K562 (cell line): Measurements from ENCODE around the gene ISOC1.
A peak's percentile ranks its signal among the peaks of the same experiment; 100 is the strongest.

Source experiments
- CHD1 ChIP-seq: fragments of 200-600 bp; sonication (generic); IDR thresholded peaks from one replicate; pipeline ENCODE4 v1.6.1; 2012; ENCODE audit warnings: mild to moderate bottlenecking, moderate library complexity, low read length, inconsistent platforms
- HCFC1 ChIP-seq: IDR thresholded peaks from 2 replicates; pipeline ENCODE4 v1.6.1; 2012; ENCODE audit warnings: low read depth, low read length, improper control_type of control experiment
- NFIC ChIP-seq: fragments of 450-650 bp; IDR thresholded peaks from 2 replicates; pipeline ENCODE4 v1.6.1; 2017; ENCODE audit warnings: mild to moderate bottlenecking, inconsistent platforms
- PML ChIP-seq: IDR thresholded peaks from 2 replicates; pipeline ENCODE4 v1.6.1; 2012; ENCODE audit warnings: low read length, inconsistent platforms
- POLR2A ChIP-seq: fragments of 450-650 bp; conservative IDR thresholded peaks from 2 replicates; pipeline ENCODE4 v1.6.1; 2016
- RAD21 ChIP-seq, 2 experiments: fragments of 250-450 bp in 1 of 2; fragments of 450-650 bp in 1 of 2; sonication (Bioruptor Pico) in 1 of 2; formaldehyde crosslinking in 1 of 2; IDR thresholded peaks in 1 of 2; conservative IDR thresholded peaks in 1 of 2; 2 replicates each; pipeline versions ENCODE4 v1.4.0 to v1.8.0; 2020 to 2022; ENCODE audit warnings: mild to moderate bottlenecking in 2 of 2, moderate library complexity in 1 of 2
- RCOR1 ChIP-seq, 2 experiments: IDR thresholded peaks; 2 replicates each; pipeline ENCODE4 v1.6.1; 2012; ENCODE audit warnings: low read depth in 2 of 2, low read length in 2 of 2, borderline replicate concordance in 1 of 2, improper control_type of control experiment in 1 of 2
- ZC3H4 ChIP-seq: sonication (generic); formaldehyde crosslinking; IDR thresholded peaks from 2 replicates; pipeline ENCODE4 v1.9.0; 2021; ENCODE audit warnings: missing genetic modification reagents, borderline replicate concordance
- TF ChIP-seq, protein P1 (sequence below), 3 experiments: IDR thresholded peaks in 2 of 3; conservative IDR thresholded peaks in 1 of 3; 2 replicates each; pipeline ENCODE4 v1.5.1; 2011 to 2012; ENCODE audit warnings: low read length in 3 of 3, mild to moderate bottlenecking in 3 of 3, control low read depth in 2 of 3, improper control_type of control experiment in 1 of 3, inconsistent platforms in 1 of 3, low read depth in 1 of 3, mixed read lengths in 1 of 3, moderate library complexity in 1 of 3; ENCODE audit not compliant: insufficient read depth in 2 of 3
- TF ChIP-seq, protein P2 (sequence below), 2 experiments: fragments of 450-650 bp in 1 of 2; sonication (generic) in 1 of 2; formaldehyde crosslinking in 1 of 2; IDR thresholded peaks; 2 replicates each; pipeline versions ENCODE4 v1.7.1 to v1.9.0; 2016 to 2022; ENCODE audit warnings: inconsistent platforms in 1 of 2, mild to moderate bottlenecking in 1 of 2, missing genetic modification reagents in 1 of 2
- TF ChIP-seq, protein P3 (sequence below): sonication (generic); formaldehyde crosslinking; IDR thresholded peaks from 2 replicates; pipeline ENCODE4 v1.9.0; 2022; ENCODE audit warnings: mild to moderate bottlenecking, missing genetic modification reagents
- TF ChIP-seq, protein P4 (sequence below): IDR thresholded peaks from 2 replicates; pipeline ENCODE4 v1.6.1; 2011; ENCODE audit warnings: borderline replicate concordance, low read depth, mild to moderate bottlenecking, moderate library complexity, low read length; ENCODE audit not compliant: insufficient read depth, poor library complexity, severe bottlenecking

DNA sequence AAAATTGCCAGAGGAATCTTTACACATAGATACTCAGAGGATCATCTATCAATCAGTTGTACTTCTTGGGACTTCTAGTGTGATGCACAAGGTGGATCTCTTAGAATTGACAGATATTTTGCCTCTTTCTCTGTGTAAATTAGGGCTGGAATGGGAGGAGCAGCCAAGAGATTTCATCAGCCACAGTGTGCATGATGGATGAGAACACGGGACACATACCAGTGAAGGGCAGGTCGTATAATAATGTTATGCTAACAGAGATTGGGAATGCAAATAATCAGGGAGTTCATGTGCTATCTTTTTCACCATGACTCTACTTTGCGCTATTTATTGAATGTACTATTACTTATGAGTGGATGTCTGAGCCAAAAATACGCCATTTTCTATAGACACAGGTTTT is 43.3 kb upstream of the ISOC1 start:
- TF ChIP-seq, protein P1, sequence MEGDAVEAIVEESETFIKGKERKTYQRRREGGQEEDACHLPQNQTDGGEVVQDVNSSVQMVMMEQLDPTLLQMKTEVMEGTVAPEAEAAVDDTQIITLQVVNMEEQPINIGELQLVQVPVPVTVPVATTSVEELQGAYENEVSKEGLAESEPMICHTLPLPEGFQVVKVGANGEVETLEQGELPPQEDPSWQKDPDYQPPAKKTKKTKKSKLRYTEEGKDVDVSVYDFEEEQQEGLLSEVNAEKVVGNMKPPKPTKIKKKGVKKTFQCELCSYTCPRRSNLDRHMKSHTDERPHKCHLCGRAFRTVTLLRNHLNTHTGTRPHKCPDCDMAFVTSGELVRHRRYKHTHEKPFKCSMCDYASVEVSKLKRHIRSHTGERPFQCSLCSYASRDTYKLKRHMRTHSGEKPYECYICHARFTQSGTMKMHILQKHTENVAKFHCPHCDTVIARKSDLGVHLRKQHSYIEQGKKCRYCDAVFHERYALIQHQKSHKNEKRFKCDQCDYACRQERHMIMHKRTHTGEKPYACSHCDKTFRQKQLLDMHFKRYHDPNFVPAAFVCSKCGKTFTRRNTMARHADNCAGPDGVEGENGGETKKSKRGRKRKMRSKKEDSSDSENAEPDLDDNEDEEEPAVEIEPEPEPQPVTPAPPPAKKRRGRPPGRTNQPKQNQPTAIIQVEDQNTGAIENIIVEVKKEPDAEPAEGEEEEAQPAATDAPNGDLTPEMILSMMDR (IDR thresholded peaks at IDR 0.05 in 2 of 3, conservative IDR thresholded peaks at IDR 0.05 in 1 of 3; ENCODE audit: insufficient read depth in 2 of 3, low read depth in 1 of 3, low read length in 3 of 3): no peak
- TF ChIP-seq, protein P2, sequence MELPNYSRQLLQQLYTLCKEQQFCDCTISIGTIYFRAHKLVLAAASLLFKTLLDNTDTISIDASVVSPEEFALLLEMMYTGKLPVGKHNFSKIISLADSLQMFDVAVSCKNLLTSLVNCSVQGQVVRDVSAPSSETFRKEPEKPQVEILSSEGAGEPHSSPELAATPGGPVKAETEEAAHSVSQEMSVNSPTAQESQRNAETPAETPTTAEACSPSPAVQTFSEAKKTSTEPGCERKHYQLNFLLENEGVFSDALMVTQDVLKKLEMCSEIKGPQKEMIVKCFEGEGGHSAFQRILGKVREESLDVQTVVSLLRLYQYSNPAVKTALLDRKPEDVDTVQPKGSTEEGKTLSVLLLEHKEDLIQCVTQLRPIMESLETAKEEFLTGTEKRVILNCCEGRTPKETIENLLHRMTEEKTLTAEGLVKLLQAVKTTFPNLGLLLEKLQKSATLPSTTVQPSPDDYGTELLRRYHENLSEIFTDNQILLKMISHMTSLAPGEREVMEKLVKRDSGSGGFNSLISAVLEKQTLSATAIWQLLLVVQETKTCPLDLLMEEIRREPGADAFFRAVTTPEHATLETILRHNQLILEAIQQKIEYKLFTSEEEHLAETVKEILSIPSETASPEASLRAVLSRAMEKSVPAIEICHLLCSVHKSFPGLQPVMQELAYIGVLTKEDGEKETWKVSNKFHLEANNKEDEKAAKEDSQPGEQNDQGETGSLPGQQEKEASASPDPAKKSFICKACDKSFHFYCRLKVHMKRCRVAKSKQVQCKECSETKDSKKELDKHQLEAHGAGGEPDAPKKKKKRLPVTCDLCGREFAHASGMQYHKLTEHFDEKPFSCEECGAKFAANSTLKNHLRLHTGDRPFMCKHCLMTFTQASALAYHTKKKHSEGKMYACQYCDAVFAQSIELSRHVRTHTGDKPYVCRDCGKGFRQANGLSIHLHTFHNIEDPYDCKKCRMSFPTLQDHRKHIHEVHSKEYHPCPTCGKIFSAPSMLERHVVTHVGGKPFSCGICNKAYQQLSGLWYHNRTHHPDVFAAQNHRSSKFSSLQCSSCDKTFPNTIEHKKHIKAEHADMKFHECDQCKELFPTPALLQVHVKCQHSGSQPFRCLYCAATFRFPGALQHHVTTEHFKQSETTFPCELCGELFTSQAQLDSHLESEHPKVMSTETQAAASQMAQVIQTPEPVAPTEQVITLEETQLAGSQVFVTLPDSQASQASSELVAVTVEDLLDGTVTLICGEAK (IDR thresholded peaks at IDR 0.05): no peak
- TF ChIP-seq, protein P2 (CRISPR knock-in tag; IDR thresholded peaks at IDR 0.05): no peak
- no peak for TF ChIP-seq HCFC1
- peak in 1 of 2 experiments; percentile 62; a peak in 1 of 4 replicates for TF ChIP-seq RCOR1 (IDR thresholded peaks at IDR 0.05; ENCODE audit: borderline replicate concordance in 1 of 2, low read depth in 2 of 2, low read length in 2 of 2)
- TF ChIP-seq PML: no peak
- TF ChIP-seq NFIC: no peak
- TF ChIP-seq, protein P3, sequence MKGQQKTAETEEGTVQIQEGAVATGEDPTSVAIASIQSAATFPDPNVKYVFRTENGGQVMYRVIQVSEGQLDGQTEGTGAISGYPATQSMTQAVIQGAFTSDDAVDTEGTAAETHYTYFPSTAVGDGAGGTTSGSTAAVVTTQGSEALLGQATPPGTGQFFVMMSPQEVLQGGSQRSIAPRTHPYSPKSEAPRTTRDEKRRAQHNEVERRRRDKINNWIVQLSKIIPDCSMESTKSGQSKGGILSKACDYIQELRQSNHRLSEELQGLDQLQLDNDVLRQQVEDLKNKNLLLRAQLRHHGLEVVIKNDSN (CRISPR knock-in tag): no peak
- TF ChIP-seq ZC3H4 (CRISPR knock-in tag): no peak
- TF ChIP-seq, protein P4, sequence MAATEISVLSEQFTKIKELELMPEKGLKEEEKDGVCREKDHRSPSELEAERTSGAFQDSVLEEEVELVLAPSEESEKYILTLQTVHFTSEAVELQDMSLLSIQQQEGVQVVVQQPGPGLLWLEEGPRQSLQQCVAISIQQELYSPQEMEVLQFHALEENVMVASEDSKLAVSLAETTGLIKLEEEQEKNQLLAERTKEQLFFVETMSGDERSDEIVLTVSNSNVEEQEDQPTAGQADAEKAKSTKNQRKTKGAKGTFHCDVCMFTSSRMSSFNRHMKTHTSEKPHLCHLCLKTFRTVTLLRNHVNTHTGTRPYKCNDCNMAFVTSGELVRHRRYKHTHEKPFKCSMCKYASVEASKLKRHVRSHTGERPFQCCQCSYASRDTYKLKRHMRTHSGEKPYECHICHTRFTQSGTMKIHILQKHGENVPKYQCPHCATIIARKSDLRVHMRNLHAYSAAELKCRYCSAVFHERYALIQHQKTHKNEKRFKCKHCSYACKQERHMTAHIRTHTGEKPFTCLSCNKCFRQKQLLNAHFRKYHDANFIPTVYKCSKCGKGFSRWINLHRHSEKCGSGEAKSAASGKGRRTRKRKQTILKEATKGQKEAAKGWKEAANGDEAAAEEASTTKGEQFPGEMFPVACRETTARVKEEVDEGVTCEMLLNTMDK: no peak
- no peak for TF ChIP-seq RAD21 (CRISPR knock-in tag; conservative IDR thresholded peaks at IDR 0.05 in 1 of 2, IDR thresholded peaks at IDR 0.05 in 1 of 2)
- no peak for TF ChIP-seq CHD1
- TF ChIP-seq POLR2A: no peak
